ENCODE data around the gene GPR157.

The GPR157 gene

DNA sequence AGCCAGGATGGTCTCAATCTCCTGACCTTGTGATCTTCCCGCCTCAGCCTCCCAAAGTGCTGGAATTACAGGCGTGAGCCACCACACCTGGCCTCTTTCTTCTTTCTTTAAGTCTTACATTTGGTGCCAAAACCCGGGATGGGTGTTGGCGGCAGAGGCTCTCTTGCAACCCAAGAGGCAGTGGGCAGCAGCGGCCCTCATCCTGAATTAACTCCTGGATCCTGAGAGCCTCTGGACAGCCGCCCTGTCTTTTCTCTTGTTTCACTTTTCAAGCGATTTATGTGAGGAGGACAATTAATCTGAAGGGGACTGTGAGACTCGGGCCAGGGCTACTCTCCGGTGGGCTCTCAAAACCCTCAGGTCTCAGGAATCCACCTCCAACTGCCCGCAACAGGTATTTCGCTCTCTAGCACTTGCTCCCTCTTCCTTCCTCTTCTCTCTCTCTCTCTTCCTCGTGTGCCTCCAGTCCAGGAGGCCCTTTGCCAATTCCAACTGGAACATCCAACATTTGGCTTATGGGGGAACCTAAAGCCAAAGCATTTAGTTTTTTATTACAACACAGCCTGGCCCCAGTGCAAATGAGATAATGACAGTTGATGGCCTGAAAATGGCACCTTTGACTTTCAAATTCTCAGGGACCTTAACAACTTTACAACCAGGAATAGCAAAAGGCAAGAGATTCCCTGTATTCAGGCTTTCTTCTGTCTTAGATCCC is 41.3 kb downstream of the GPR157 start:
- DNase-seq (ENCODE audit: low read depth), result no peak

DNA sequence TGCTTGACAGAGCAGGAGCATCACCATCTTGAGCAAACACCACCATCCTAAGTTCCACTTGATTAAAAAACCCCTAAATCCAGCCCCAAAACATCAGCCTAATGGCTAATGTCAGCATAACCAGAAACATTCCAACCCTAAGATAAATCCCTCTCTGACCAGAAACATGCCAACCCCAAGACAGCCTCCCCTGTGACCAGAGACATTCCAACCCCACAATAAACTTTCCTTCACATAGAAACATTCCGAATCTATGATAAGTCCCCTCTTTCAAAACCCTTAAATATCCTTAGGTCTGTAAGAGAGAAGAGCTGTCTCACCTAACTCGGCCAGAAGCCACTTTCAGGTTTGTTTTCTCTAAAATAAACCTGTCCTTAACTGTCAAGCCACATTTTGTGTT is 42.1 kb downstream of the GPR157 start:
- no peak for DNase-seq (ENCODE audit: low read depth)

DNA sequence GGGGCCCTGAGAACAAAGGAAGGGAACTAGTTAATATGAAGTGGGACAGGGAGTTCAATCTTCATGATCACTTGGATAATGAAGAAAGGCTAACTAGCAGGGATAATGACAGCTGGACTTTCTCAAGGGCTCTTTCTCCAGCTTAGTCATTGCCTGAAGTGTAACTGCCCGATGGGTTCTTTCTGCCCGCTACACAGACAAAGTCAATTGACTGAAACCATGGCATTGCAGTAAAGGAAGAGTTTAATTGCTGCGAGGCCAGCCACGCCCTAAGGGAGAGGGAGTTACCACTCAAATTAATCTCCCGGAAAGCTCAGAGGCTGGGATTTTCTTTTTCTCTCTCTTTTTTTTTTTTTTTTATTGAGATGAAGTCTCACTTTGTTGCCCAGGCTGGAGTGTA is 42.9 kb downstream of the GPR157 start:
- no peak for DNase-seq (ENCODE audit: low read depth)

DNA sequence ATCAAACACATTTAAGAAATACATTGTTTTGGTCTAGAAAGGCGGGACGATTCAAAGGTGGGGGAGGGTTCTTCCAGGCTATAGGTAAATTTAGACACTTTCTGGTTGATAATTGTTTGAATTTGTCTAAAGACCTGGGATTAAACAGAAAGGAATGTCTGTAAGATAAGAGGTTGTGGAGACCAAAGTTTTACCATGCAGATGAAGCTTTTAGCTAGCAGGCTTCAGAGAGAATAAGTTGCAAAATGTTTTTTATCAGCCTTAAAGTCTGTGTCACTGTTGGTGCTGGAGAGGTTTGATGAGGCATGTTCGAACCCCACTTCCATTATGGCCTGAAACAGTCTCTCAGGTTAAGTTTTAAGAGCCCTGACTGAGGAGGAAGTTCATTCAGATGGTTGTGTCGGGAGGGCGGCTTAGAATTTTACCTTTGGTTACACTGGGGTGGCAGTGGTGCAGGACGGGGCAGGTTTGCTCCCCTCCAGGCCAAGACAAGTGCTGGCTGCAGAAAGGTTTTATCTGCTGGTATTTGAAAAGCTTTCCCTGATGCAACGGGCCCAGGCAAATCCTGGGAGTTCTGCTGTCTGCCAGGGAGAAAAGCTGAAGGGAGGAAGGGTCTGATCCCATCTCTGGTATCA is 43.5 kb downstream of the GPR157 start:
- no peak for DNase-seq (ENCODE audit: low read depth)

DNA sequence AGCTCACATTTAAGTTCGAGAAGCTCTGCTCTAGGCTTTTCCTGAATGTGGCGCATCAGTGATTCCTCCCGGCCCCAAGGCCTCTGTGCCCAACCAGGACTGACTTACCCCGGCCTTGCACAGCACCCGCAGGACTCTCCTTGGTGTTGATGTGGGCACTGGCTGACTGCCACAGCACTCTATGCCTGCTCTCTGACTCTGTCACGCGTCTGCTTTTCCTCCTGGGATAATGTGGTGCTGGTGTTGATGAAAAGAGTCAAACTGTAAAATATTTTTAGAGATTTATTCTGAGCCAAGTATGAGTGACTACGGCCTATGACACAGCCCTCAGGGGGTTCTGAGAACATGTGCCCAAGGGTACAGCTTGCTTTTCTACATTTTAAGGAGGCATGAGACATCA is 44.0 kb downstream of the GPR157 start:
- DNase-seq (ENCODE audit: low read depth), result no peak

DNA sequence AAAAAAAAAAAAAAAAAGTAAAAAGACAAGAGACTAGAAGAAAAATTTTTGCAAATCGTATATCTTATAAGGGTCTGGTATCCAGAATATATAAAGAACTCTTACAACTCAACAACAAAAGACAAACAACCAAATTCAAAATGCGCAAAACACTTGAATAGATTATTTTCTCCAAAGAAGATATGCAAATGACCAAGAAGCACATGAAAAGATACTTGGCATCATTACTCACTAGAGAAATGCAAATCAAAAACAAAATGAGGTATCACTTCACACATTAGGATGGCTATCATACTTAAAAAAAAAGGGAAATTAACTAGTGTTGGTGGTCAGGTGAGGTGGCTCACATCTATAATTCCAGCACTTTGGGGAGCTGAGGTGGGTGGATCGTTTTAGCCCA is 47.4 kb downstream of the GPR157 start:
- no peak for DNase-seq (ENCODE audit: low read depth)

DNA sequence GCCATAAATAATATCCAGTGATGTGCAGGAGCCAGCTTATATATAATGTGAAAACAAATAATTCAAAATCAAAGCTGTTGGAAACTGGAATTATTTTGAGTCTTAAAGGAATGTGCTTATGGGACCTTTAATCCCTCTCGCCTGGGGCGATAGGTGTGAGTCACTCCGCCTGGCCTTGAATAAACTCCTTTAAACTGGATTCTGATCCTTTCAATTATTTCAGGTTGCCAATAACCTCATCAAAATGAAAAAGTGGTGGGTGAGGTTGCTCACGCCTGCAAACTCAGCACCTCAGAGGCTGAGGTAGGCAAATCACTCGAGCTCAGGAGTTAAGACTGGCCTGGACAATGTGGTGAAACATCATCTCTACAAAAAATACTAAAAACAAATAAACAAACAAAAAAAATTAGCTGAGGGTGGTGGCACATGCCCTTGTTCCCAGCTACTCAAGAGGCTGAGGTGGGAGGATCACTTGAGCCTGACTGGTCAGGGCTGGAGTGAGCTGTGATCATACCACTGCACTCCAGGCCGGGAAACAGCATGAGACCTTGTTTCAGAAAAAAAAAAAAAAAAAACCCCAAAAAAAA is 48.1 kb downstream of the GPR157 start:
- no peak for DNase-seq (ENCODE audit: low read depth)

DNA sequence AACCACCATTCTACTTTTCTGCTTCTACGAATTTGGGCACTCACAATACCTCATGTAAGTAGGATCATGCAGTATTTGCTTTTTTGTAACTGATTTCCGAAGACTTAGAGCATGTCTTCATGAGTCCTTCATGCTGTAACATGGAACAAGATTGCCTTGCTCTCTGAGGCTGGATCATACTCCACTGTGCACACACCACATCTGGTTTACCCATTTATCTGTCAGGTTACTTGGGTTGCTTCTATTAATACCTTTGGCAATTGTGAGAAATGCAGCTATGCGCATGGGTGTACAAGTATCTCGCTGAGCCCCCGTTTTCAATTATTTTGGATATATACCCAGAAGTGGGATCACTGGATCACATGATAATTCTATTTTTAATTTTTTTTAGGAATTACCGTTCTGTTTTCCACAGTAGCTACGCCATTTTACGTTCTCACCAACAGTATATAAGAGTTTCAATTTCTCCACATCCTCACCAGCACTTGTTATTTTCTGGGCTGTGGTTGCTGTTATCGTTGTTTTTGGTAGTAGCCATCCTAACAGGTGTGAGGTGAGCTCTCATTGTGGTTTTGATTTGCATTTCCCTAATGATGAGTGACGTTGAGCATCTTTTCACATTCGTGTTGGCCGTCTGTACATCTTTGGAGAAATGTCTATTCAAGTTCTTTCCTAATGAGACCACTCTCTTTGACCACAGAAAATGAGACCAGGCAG is 48.8 kb downstream of the GPR157 start:
- DNase-seq (ENCODE audit: low read depth), result no peak

DNA sequence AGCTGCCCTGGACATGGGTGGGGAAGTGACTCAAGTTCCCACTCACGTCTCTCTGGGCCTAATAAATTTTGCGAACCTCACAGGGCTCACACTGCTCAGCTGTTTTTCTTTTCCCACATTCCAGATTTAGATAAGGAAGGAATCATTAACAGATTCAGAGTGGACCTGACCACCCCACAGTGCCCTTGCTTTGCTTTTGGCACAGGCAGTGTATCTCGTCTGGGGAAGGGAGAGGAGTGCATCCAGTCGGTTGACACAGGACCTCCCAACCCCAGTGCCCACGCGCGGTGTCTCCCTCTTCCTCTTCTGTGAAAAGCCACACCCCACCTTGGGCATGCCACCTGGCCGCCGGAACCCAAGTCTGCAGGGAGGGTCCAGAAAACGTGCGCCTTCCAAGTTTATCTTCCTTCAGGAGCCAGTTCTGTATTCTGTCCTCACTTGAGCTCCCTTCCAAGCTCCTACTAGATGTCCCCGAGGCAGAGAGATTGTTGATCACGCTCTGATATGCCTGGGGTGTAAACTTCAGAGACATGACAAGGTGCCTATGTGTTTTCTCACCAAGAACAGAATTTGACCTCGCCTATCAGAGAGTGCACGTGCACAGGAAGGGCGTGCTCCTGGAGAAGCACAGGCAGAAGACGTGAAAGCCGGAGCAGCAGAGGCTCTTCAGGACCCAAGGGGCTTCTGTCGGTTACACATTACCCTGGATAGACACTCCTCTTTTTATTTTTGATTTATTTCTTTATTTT is 50.0 kb downstream of the GPR157 start:
- DNase-seq (ENCODE audit: low read depth), result no peak

DNA sequence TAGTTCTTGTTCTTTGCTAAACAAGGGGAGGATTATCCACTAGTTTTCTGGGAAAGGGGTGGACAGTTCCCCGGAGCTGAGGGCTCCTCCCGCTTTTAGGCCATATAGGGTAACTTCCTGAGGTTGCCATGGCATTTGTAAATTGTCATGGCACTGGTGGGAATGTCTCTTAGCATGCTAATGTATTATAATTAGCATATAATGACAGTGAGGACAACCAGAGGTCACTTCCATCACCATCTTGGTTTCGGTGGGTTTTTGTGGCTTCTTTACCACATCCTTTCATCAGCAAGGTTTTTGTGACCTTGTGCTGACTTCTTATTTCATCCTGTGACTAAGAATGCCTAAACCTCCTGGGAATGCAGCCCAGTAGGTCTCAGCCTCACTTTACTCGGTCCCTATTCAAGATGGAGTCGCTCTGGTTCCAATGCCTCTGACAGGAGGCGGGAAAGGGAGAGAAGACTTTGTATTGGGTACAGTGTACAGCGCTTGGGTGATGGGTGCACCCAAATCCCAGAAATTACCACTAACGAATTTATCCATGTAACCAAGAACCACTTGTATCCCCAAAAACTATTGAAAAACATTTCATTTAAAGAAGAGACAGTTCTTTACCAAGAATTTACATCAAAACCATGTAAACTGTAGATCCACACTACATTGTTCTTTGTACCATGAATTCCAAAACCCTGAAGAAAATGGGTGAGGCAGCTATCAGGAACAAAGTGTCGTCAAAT is 50.7 kb downstream of the GPR157 start:
- no peak for DNase-seq (ENCODE audit: low read depth)

DNA sequence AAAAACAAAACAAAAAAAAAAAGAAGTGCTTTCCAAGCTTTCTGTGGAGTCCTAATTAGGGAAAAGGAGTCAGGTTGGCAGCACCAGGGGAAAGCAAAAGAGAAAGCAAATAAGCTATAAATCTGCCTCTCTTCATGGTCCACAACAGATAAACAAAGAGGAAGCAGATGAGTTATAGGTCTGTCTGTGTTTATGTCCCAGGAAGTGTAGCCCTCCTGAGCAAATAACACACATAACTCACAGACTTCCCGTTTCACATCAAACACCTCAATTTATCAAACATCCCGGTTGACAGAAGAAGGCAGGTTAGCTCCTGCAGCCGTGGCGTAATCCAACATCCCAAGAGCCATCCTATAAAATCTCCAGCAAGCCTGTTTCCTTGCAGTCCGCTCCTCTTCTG is 53.9 kb downstream of the GPR157 start:
- no peak for DNase-seq (ENCODE audit: low read depth)

DNA sequence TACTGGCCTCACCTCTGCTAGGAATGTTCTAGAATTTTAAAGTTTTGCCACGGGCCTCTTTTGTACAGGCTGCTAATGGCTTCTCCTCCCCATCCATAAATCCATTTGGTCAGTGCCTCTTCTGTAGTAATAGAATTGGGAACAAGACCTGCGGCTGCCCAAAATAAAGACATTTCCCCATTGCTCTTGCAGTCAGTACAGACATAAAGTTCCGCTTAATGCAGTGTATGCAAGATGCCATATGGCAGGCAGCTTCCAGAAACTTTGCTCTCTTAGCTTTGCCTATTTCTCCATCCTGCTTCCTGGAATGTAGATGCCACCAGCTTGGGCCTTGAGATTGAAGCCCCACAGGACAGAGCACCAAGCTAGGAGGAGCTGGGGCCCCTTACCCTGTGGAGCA is 55.8 kb downstream of the GPR157 start:
- no peak for DNase-seq (ENCODE audit: low read depth)

DNA sequence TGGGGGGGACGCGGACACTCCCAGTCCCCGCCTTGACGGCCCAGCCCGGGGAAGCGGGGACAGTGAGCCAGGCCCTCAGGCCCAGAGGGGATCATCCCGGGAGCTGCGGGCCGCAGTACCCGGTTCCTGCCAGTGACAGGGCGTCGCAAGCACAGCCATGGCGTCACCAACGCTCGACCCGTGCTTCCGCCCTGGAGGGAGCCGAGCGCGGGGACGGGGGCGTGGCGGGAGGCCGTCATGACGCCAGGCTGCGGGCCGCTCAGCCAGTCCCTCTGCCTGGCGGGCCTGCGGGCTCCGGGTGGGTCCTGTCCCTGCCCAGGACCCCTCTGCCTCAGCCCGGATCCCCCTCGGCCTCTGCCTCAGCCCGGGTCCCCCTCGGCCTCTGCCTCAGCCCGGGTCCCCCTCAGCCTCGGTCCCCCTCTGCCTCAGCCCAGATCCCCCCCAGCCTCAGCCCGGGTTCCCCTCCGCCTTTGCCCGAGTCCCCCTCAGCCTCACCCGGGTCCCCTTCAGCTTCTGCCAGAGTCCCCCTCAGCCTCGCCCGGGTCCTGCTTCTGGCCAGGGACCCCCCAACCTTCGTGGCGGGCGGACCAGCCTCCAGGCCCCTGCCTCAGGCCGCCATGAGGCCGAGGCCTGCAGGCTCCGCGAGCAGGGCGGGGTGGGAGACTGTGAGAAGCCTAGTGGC is 57.2 kb downstream of the GPR157 start:
- DNase-seq (ENCODE audit: low read depth), result no peak

DNA sequence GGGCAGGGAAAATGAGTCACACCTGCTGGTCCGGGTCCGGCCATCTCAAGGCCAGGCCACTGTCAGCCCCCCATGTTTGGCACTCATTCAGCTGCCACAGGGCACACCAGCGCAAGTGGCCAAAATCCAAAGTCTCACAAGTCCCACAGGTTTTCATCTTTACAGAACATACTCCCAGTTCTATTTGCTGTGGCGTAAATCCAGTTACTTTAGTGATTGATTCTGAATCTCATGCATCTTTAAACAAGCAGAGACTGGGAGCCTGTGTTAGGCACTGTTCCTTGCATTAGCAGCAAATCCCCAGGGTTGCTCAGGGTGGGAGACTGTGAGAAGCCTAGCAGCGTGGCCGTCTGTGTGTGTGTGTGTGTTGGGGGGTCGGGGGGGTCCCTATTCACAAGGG is 58.4 kb downstream of the GPR157 start:
- no peak for DNase-seq (ENCODE audit: low read depth)

DNA sequence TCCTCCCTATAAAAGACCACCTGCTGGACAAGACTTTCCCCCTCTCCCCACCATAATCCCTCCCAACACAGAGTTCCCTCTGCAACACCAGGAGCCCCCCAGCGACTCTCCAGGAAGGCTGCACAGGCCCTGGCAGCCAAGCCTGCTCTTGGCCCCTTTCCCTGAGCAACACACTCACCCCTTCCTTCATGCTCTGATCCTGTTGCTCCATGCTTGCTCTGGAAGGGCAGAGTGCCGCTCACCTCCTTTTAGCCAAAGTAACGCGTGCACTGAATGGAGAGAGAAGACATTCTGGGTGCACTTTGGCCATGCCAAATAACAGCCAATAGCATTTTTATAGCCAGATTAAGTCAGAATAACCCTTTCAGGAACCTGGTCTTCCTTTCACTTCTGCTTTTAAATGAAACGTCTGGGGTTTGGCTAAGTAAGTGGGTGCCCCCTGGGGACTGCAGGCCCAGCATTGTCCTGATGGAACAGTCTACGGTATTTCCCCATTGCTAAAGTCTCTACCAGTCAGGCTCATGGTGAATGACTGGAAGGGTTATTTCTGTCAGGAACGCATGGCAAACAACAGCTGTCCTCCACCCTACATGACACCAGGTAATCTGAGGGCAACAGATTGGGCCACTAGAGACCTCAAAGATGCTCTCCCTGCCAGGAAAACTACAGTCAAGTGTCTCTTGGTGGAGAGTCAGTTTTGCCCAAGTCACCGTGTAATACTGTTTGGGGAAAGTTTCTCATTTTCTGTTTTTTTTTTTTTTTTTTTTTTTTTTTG is 59.4 kb downstream of the GPR157 start, which contains the start of gene SLC2A5:
Gene SLC2A5 (minus strand): TSS at position 310 of the 775 bp plus-strand sequence. CDS start 99 bp downstream, at position 211.
- no peak for DNase-seq (ENCODE audit: low read depth)

DNA sequence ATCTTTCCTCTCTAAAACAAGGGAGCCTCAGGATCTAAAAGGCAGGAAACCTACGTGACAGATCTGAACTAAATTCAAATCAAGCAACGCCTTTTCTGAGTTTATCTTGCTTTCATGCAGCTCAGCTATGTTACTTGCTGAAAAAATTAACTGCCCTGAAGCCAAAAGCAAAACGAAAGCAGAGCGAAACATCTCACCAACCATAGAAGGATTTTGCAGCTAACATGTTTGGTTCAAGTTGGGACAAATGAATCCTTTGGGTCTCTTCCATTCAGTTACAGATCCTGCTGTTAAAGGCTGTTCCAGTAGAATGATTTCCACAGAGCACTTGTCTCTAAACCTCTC is 59.9 kb downstream of the GPR157 start:
- DNase-seq (ENCODE audit: low read depth), result no peak

DNA sequence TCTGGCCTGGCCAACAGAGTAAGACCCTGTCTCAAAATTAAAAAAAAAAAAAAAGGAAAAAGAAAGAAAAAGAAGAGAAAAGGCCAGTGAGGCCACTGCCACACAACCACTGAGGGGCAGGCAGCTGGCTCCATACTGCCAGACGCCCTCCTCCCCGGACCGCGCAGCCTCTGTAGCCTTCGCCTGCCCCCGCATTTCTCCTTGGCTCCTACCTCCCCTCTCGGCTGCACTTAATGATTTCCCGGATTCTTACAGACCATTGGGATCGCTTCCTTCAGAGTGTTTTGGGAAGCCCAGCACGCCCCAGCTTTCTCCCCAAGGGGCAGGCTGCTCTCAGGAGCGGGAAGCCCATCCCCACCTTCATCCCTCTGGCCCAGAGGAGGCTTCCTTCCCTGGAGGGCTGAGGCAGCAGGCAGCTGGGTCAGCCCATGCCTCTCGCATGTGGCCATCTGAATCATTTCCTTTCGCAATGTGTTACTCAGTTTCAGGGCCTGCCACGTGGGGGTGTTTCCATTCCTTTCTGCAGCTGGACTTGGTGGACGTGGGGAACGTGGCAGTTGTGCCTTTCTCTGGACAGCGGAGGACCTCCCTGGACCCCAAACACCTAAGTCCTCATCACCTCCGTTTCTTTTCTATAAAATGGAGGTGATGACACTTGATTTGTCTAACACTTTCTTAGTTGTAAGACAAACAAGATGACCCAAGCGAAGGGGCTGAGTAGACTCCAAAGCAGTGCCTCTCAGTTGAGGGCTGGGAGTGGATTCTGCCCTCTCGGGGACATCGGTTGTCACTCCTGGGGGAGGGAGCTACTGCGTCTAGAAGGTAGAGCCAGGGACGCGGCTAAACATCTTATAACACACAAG is 61.7 kb downstream of the GPR157 start:
- peak; percentile 84 for DNase-seq (ENCODE audit: low read depth)

DNA sequence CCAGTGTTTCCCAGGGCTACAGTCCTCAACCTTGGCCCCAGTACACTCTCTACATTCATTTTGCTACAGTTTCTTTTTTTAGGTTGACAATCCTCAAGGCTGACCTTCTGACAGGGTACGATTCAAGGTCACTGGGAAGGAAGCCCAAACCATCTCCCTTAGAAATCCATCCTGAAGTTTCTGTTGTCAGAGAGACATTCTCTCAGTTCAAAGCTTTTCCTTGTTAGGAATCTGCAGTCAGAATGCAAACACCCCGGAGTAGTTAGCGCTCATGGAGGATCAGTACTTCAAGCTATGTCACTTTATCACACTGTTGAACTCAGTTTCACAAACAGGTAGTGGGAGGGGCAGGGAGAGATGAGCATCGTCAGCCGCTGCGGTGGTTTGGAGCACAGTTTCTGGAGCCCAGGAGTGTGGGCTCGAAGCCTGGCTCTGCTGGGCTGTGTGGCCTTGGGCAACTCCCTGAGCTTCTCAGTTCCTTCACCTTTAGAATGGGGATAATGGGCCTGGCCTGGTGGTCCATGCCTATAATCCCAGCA is 63.6 kb downstream of the GPR157 start:
- no peak for DNase-seq (ENCODE audit: low read depth)

DNA sequence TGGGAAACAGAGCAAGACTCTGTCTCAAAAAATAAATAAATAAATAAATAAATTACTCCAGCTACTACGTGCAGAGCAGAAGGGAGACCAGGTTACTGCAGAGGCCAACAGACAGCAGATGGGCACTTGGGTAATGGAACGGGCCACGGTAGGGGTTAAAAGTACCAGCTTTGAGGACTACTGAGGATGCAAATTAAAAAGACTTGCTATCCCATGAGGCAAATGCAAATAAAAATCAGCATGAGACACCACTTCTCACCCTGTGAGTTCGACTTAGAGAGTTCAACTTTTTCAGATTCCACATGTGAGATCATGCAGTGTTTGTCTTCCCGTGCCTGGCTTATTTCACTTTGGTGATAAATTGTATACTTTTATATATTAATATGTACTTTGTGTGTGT is 66.1 kb downstream of the GPR157 start:
- no peak for DNase-seq (ENCODE audit: low read depth)

All from fibroblast of gingiva (primary cell).